ENCODE data around the gene UMAD1. TPM values are rescaled to one million over a fixed set of nuclear protein-coding genes. Genes with fewer than 3 reads are reported as not detected.

UMAD1 gene
- total and polyA plus RNA-seq, 2 of the 4 experiments (the other 2 are of a cell fraction): 5.2 to 8.4 TPM

- H3K56ac ChIP-seq (ENCODE audit: extremely low read depth, insufficient read depth, low read length): no peak overlapping the region
- H3K14ac ChIP-seq (replicated peaks; ENCODE audit: low read depth, low read length): no peak overlapping the region
- H3K23ac ChIP-seq (ENCODE audit: low read depth, low read length): no peak overlapping the region
- no peaks in the 10 kb centered on the region for H3K9me1 ChIP-seq (ENCODE audit: insufficient read depth, low read length)
- H2BK5ac ChIP-seq (ENCODE audit: low read depth, low read length, poor library complexity, severe bottlenecking): no peak overlapping the region
- H3K18ac ChIP-seq (ENCODE audit: low read depth, low read length): no peak overlapping the region
- no peak overlapping the region for H4K91ac ChIP-seq (ENCODE audit: insufficient read depth, low read depth, low read length)
- H2BK120ac ChIP-seq (ENCODE audit: low read depth, low read length): no peak overlapping the region
- H4K20me1 ChIP-seq (ENCODE audit: insufficient read depth, low read length): no peaks in the 10 kb centered on the region
- intact Hi-C loops (cut with micrococcal nuclease) (no loop called here), dilution Hi-C loops (cut with HindIII; ENCODE audit: low sequenced_read_pairs, unreplicated experiment) (no loop called here), in situ Hi-C loops (cut with MboI; ENCODE audit: low sequenced_read_pairs) (no loop called here)
- whole genome bisulfite sequencing, 2 experiments (ENCODE audit: extremely low coverage in 2 of 2, insufficient read length in 1 of 2): 90% methylated on average over 2 of the region's 5 CpGs; no CpG with 5 or more reads in 1 of the 2 experiments
- H3K9ac ChIP-seq (ENCODE audit: low read depth, low read length): no peak overlapping the region
- no peak overlapping the region for H3K4me3 ChIP-seq (ENCODE audit: insufficient read depth, low read depth, low read length)
- H3K4ac ChIP-seq (ENCODE audit: low read depth, low read length): no peak overlapping the region
- no peaks in the 10 kb centered on the region for H3K27me3 ChIP-seq (ENCODE audit: control insufficient read depth, insufficient read depth, low read length)
- H2AK5ac ChIP-seq (ENCODE audit: low read depth, low read length): no peak overlapping the region
- no peaks in the 10 kb centered on the region for H3K4me1 ChIP-seq (ENCODE audit: control insufficient read depth, insufficient read depth, low read length)
- no peaks in the 10 kb centered on the region for H3K79me1 ChIP-seq (ENCODE audit: low read depth in 1 of 2, low read length in 2 of 2)
- no peak overlapping the region for H3K4me2 ChIP-seq (ENCODE audit: low read depth, low read length)
- H2AFZ ChIP-seq (replicated peaks; ENCODE audit: low read length, poor library complexity): no peak overlapping the region
- no peak overlapping the region for H2BK20ac ChIP-seq (ENCODE audit: low read depth, low read length)
- BruUV-seq (replicated peaks): no TSS peak
- ATAC-seq (ENCODE audit: low read depth) (no peak), DNase-seq (no peak)
- H2AK9ac ChIP-seq (replicated peaks; ENCODE audit: low read depth, low read length, poor library complexity): no peak overlapping the region
- TF ChIP-seq CEBPB (IDR thresholded peaks at IDR 0.05; ENCODE audit: low read depth, low read length) (no peak), CTCF (conservative IDR thresholded peaks at IDR 0.05; ENCODE audit: low read depth, low read length) (no peak), POLR2A (IDR thresholded peaks at IDR 0.05; ENCODE audit: low read depth, low read length) (no peak), CHD1 (IDR thresholded peaks at IDR 0.05; ENCODE audit: low read depth, low read length) (no peak), MAZ (IDR thresholded peaks at IDR 0.05; ENCODE audit: borderline replicate concordance, low read depth, low read length) (no peak), RCOR1 (IDR thresholded peaks at IDR 0.05; ENCODE audit: insufficient replicate concordance, low read length) (no peak), MAFK (IDR thresholded peaks at IDR 0.05; ENCODE audit: low read depth, low read length) (no peak), USF2 (IDR thresholded peaks at IDR 0.05; ENCODE audit: low read depth, low read length) (no peak), RAD21 (IDR thresholded peaks at IDR 0.05; ENCODE audit: low read length) (no peak), BHLHE40 (IDR thresholded peaks at IDR 0.05; ENCODE audit: low read depth, low read length) (no peak), SMC3 (IDR thresholded peaks at IDR 0.05; ENCODE audit: low read depth, low read length) (no peak), ELK1 (IDR thresholded peaks at IDR 0.05; ENCODE audit: borderline replicate concordance, low read depth, low read length) (no peak)
- no peak overlapping the region for H3K27ac ChIP-seq (ENCODE audit: insufficient read depth, low read length)
- H2BK15ac ChIP-seq (ENCODE audit: low read depth, low read length): no peak overlapping the region
- H4K5ac ChIP-seq (ENCODE audit: low read depth, low read length): no peak overlapping the region
- POLR2A ChIA-PET (ENCODE audit: unreplicated experiment): no interaction called here
- no peak overlapping the region for H4K8ac ChIP-seq (ENCODE audit: low read depth in 2 of 2, low read length in 2 of 2)
- CTCF ChIA-PET: no interaction called here
- no peaks in the 10 kb centered on the region for H3K9me3 ChIP-seq (ENCODE audit: control insufficient read depth, insufficient read depth, low read length)
- H3K36me3 ChIP-seq (ENCODE audit: control insufficient read depth, insufficient read depth, low read length): no peaks in the 10 kb centered on the region
These were observed 80.4 kb downstream of the UMAD1 start for GRCh38 chr7:7720750-7721621.
